Liver (tissue), 9 donors: ENCODE measurements around the gene AK5. TPM values are rescaled to one million over a fixed set of nuclear protein-coding genes. Genes with fewer than 3 reads are reported as not detected.

Experiments used
- DNase-seq: peaks from one replicate; pipeline ENCODE4 v3.0.0-alpha.2; 2017; ENCODE audit warnings: low spot score
- H3K27ac ChIP-seq, 2 donors: one replicate each; pipeline ENCODE4 v1.7.0; 2013; ENCODE audit warnings: inconsistent platforms in 2 of 2, low read length in 2 of 2, control low read depth in 1 of 2, low read depth in 1 of 2, mild to moderate bottlenecking in 1 of 2
- H3K27me3 ChIP-seq, 4 donors: one replicate each; pipeline versions ENCODE4 v1.6.1 to v1.7.0; 2013; ENCODE audit warnings: low read length in 3 of 4, inconsistent platforms in 1 of 4, mild to moderate bottlenecking in 1 of 4, moderate library complexity in 1 of 4; ENCODE audit not compliant: control insufficient read depth in 4 of 4, insufficient read depth in 4 of 4
- H3K36me3 ChIP-seq, 4 donors: one replicate each; pipeline versions ENCODE4 v1.6.1 to v1.7.0; 2013; ENCODE audit warnings: low read length in 3 of 4, mild to moderate bottlenecking in 3 of 4, low read depth in 1 of 4, moderate library complexity in 1 of 4; ENCODE audit not compliant: control insufficient read depth in 4 of 4, insufficient read depth in 3 of 4
- H3K4me1 ChIP-seq, 4 donors: one replicate each; pipeline versions ENCODE4 v1.6.1 to v1.7.0; 2013; ENCODE audit warnings: low read length in 3 of 4, mild to moderate bottlenecking in 3 of 4, moderate library complexity in 1 of 4; ENCODE audit not compliant: control insufficient read depth in 4 of 4, insufficient read depth in 4 of 4
- H3K4me3 ChIP-seq, 3 donors: one replicate each; pipeline versions ENCODE4 v1.6.1 to v1.7.0; 2013; ENCODE audit warnings: low read length in 3 of 3, control low read depth in 1 of 3, low read depth in 1 of 3, mild to moderate bottlenecking in 1 of 3
- H3K9ac ChIP-seq, 2 donors: one replicate each; pipeline ENCODE4 v1.7.0; 2013; ENCODE audit warnings: low read length in 2 of 2, mild to moderate bottlenecking in 2 of 2, moderate library complexity in 2 of 2, control low read depth in 1 of 2, low read depth in 1 of 2
- H3K9me3 ChIP-seq, 4 donors: one replicate each; pipeline versions ENCODE4 v1.6.1 to v1.7.0; 2013; ENCODE audit warnings: low read length in 3 of 4; ENCODE audit not compliant: control insufficient read depth in 4 of 4
- ATF3 ChIP-seq: IDR thresholded peaks from 2 replicates; pipeline ENCODE4 v1.6.1; 2016; ENCODE audit warnings: antibody characterized with exemption
- EGR1 ChIP-seq, 2 donors: IDR thresholded peaks; 2 replicates each; pipeline ENCODE4 v1.6.1; 2016 to 2018; ENCODE audit warnings: antibody characterized with exemption in 2 of 2, low read depth in 2 of 2
- FOXA1 ChIP-seq: IDR thresholded peaks from 2 replicates; pipeline ENCODE4 v1.6.1; 2016; ENCODE audit warnings: antibody characterized with exemption
- HNF4G ChIP-seq: IDR thresholded peaks from 2 replicates; pipeline ENCODE4 v1.6.1; 2016; ENCODE audit warnings: antibody characterized with exemption
- MAX ChIP-seq: IDR thresholded peaks from 2 replicates; pipeline ENCODE4 v1.6.1; 2016; ENCODE audit warnings: antibody characterized with exemption
- NR2F2 ChIP-seq: IDR thresholded peaks from 2 replicates; pipeline ENCODE4 v1.6.1; 2016; ENCODE audit warnings: antibody characterized with exemption
- REST ChIP-seq: IDR thresholded peaks from 2 replicates; pipeline ENCODE4 v1.6.1; 2016; ENCODE audit warnings: antibody characterized with exemption, mild to moderate bottlenecking
- RXRA ChIP-seq, 2 donors: IDR thresholded peaks; 2 replicates each; pipeline ENCODE4 v1.6.1; 2017 to 2018; ENCODE audit warnings: antibody characterized with exemption in 2 of 2, mild to moderate bottlenecking in 1 of 2
- TAF1 ChIP-seq: conservative IDR thresholded peaks from 2 replicates; pipeline ENCODE4 v1.6.1; 2016; ENCODE audit warnings: antibody characterized with exemption, mild to moderate bottlenecking
- WGBS: extraction: QIAGEN DNeasy Blood & Tissue Kit; methylation state at CpG from one replicate; pipeline ENCODE4 v1.1.7; 2013; 5-methylcytosine and 5-hydroxymethylcytosine counted together
- polyA plus RNA-seq, 2 donors: library from polyadenylated mRNA; stranded (reverse) in 1 of 2; unstranded in 1 of 2; fragments of 200-250 nt in 1 of 2; fragments of >200 nt in 1 of 2; fragmentation: Nextera tagmentation in 1 of 2; extraction: Ambion mirVana in 1 of 2; gene quantifications; one replicate each; pipeline versions ENCODE4 v1.2.1 to v1.2.3, GENCODE V29; 2013 to 2015
- total RNA-seq, 2 donors: library from RNA; depleted of rRNA; stranded (reverse); fragments of >200 nt; gene quantifications; one replicate each; pipeline ENCODE4 v1.2.3, GENCODE V29; 2014
- TF ChIP-seq, protein P1 (sequence below): fragments of 150-350 bp; IDR thresholded peaks from 2 replicates; pipeline ENCODE4 v1.5.1; 2017; ENCODE audit warnings: improper control_type of control experiment, low read depth, low read length; ENCODE audit not compliant: missing input control
- TF ChIP-seq, protein P2 (sequence below): IDR thresholded peaks from 2 replicates; pipeline ENCODE4 v1.6.1; 2016; ENCODE audit warnings: antibody characterized with exemption
- donor health status: healthy.
- donor health status: healthy.
- donor health status: healthy.
- donor health status: healthy.
- donor health status: healthy.

The AK5 gene
- total and polyA plus RNA-seq, 4 donors, result 0.12 to 0.33 (median 0.23) TPM

DNA sequence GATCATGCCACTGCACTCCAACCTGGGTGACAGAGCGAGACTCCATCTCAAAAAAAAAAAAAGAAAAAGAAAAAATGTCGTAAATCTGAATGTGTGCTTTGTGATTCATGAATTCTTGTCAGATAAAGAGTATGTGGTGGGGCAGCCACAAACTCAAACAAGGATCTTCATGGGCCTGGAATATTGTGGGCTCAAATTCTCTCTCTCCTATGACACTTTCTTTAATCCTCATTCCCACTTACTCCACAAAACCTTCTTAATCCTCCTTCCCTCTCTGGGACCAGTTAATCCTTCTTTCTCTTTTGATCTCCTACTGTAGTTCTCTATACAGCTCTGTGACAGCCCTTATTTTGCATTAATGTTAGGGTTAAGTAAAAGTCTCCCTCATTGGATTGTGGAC is 112.3 kb downstream of the AK5 start:
- WGBS, result 76% methylated on average over 2 of the region's 2 CpGs
- Histone ChIP-seq H3K4me1 (no peaks in the 10 kb centered on the region), H3K4me3 (no peak overlapping the region), H3K9me3 (no peaks in the 10 kb centered on the region), H3K36me3 (no peaks in the 10 kb centered on the region), H3K27me3 (peaks cover 0 to 3% (median 0%) of the 10 kb centered on the region in 4 donors), H3K9ac (no peak overlapping the region), H3K27ac (no peak overlapping the region)
- DNase-seq, result no peak
- TF ChIP-seq, protein P1, sequence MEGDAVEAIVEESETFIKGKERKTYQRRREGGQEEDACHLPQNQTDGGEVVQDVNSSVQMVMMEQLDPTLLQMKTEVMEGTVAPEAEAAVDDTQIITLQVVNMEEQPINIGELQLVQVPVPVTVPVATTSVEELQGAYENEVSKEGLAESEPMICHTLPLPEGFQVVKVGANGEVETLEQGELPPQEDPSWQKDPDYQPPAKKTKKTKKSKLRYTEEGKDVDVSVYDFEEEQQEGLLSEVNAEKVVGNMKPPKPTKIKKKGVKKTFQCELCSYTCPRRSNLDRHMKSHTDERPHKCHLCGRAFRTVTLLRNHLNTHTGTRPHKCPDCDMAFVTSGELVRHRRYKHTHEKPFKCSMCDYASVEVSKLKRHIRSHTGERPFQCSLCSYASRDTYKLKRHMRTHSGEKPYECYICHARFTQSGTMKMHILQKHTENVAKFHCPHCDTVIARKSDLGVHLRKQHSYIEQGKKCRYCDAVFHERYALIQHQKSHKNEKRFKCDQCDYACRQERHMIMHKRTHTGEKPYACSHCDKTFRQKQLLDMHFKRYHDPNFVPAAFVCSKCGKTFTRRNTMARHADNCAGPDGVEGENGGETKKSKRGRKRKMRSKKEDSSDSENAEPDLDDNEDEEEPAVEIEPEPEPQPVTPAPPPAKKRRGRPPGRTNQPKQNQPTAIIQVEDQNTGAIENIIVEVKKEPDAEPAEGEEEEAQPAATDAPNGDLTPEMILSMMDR, result no peak
- TF ChIP-seq ATF3, result no peak

GRCh38 chr1:77395051-77395450 is 113.2 kb downstream of the AK5 start:
- no peaks in the 10 kb centered on the region for H3K4me1 ChIP-seq
- no peak overlapping the region for H3K9ac ChIP-seq
- TF ChIP-seq, protein P2, sequence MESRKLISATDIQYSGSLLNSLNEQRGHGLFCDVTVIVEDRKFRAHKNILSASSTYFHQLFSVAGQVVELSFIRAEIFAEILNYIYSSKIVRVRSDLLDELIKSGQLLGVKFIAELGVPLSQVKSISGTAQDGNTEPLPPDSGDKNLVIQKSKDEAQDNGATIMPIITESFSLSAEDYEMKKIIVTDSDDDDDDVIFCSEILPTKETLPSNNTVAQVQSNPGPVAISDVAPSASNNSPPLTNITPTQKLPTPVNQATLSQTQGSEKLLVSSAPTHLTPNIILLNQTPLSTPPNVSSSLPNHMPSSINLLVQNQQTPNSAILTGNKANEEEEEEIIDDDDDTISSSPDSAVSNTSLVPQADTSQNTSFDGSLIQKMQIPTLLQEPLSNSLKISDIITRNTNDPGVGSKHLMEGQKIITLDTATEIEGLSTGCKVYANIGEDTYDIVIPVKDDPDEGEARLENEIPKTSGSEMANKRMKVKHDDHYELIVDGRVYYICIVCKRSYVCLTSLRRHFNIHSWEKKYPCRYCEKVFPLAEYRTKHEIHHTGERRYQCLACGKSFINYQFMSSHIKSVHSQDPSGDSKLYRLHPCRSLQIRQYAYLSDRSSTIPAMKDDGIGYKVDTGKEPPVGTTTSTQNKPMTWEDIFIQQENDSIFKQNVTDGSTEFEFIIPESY, result no peak
- no peak for TF ChIP-seq HNF4G
- TF ChIP-seq EGR1 (IDR thresholded peaks at IDR 0.05; ENCODE audit: low read depth in 2 of 2), result no peak
- TF ChIP-seq MAX, result no peak
- no peak for TF ChIP-seq REST
- TF ChIP-seq RXRA (IDR thresholded peaks at IDR 0.05), result no peak
- no peak for TF ChIP-seq NR2F2
- TF ChIP-seq TAF1, result no peak
- no peak for TF ChIP-seq FOXA1
- H3K27me3 ChIP-seq, result peaks cover 0 to 3% (median 0%) of the 10 kb centered on the region in 4 donors
- no peak overlapping the region for H3K4me3 ChIP-seq
- H3K9me3 ChIP-seq, result no peaks in the 10 kb centered on the region
- no peak for DNase-seq
- H3K36me3 ChIP-seq, result no peaks in the 10 kb centered on the region
- H3K27ac ChIP-seq, result no peak overlapping the region
